A549 treated with ZK216348 at 1 μM for 4 hours (cell line): ENCODE measurements around the gene SIM1. TPM values are rescaled to one million over a fixed set of nuclear protein-coding genes. Genes with fewer than 3 reads are reported as not detected.

Experiments used
- total RNA-seq: library from RNA; stranded (reverse); fragments of 200-300 nt; extraction: Qiagen RNA extraction; gene quantifications from 5 replicates; pipeline ENCODE4 v1.2.3, GENCODE V29; 2022; ENCODE audit warnings: low read depth

Gene SIM1, protein sequence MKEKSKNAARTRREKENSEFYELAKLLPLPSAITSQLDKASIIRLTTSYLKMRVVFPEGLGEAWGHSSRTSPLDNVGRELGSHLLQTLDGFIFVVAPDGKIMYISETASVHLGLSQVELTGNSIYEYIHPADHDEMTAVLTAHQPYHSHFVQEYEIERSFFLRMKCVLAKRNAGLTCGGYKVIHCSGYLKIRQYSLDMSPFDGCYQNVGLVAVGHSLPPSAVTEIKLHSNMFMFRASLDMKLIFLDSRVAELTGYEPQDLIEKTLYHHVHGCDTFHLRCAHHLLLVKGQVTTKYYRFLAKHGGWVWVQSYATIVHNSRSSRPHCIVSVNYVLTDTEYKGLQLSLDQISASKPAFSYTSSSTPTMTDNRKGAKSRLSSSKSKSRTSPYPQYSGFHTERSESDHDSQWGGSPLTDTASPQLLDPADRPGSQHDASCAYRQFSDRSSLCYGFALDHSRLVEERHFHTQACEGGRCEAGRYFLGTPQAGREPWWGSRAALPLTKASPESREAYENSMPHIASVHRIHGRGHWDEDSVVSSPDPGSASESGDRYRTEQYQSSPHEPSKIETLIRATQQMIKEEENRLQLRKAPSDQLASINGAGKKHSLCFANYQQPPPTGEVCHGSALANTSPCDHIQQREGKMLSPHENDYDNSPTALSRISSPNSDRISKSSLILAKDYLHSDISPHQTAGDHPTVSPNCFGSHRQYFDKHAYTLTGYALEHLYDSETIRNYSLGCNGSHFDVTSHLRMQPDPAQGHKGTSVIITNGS
- not detected in 5 replicates for total RNA-seq

DNA sequence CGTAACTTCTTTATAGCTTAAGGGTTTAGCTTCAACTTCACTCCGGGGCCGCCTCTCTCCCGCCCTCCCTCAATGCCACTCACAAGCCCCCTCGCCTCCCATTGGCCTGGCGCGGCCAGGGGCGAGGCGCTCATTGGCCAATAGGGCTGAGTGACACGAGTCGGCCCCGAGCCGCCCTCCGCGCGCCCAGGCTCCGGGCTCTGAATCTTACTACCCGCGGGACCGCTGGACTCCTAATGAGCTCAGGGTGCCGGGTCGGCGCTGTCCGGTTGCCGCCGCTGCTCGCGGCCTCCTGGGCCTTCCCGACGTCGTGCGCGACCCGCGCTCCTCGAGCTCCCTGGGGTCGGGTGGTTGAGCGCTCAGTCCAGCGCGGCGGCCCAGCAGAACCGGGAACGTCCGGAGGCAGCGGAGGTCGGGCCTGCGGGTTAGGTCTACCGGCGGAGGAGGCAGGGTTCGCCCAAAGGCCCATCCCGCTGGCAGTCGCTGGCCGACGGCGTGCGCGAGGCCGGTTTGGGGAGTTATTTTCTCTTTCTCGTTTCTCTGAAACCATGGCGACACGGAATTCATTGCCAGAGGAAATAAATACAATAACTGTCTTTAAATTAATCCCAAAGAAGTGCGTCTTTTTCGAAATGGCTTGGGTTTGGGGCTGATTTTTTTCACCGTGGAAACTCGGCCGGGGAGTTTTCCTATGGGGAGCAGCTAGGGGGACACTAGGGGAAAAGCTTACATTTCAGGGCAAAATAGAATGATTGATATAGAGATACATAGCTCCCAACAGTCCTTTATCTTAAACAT is at the start of gene SIM1:
Gene SIM1, minus strand, starts transcription at position 19 of the 798 bp plus-strand sequence. CDS start 1,453 bp downstream, outside the sequence.

